ENCODE measurements around the gene DLG1.

The DLG1 gene

DNA sequence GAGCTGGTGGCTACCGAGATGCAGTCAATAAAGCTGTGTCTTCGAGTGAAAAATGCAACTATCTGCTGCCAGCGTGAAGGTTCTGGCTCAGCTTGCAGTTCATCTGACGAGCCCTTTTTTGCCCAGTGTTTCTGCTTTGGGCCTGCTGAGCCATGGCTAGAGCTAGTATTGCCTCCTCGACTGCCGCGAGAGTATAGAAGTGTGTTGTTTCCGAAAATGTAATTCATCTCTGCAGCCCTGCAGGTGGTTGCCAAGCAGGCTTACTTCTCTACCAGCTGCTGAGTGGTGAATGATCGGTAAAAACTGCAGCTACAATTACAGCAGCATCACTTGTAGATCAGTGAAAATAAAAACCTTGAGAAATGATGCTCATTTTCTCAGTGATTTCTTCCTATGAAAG lies 114.8 kb downstream of the DLG1 start:
- Histone ChIP-seq H3K27ac (ENCODE audit: low read length) (no peak overlapping the region), H3K4me1 (ENCODE audit: control insufficient read depth, insufficient read depth, low read length) (no peaks in the 10 kb centered on the region; the same call in 1 of the 2 replicates), H3K27me3 (ENCODE audit: control insufficient read depth, insufficient read depth, low read length) (no peaks in the 10 kb centered on the region), H3K9me3 (ENCODE audit: control insufficient read depth, insufficient read depth, low read length) (no peaks in the 10 kb centered on the region), H3K4me3 (ENCODE audit: low read length) (no peak overlapping the region), H3K36me3 (ENCODE audit: control insufficient read depth, insufficient read depth, low read length) (no peaks in the 10 kb centered on the region)
- no CpG with 5 or more reads among the region's 9 CpGs for WGBS (ENCODE audit: insufficient coverage, insufficient read length)
- no peak for DNase-seq (ENCODE audit: low read depth, low spot score)

DNA sequence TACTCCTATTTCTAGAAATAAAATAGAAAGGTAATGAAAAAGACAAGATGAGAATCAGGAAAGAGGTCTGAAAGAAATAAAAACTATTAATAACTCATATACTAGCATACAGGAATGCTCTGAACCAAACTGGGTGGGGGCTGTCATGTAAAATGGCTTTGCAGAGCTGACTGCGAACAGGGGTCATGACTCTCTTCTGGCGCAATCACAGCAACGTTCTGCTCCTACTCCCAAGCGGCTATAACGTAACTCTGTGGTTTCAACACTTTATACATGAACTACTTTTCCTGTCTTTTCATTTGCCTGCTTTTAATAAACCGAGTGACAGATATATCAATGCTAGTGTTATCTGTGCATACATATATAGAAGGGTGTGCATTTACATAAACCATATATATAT lies 116.7 kb downstream of the DLG1 start:
- WGBS (ENCODE audit: insufficient coverage, insufficient read length): no CpG with 5 or more reads among the region's 6 CpGs
- Histone ChIP-seq H3K4me3 (ENCODE audit: low read length) (no peak overlapping the region), H3K27me3 (ENCODE audit: control insufficient read depth, insufficient read depth, low read length) (no peaks in the 10 kb centered on the region), H3K9me3 (ENCODE audit: control insufficient read depth, insufficient read depth, low read length) (no peaks in the 10 kb centered on the region), H3K27ac (ENCODE audit: low read length) (no peak overlapping the region), H3K36me3 (ENCODE audit: control insufficient read depth, insufficient read depth, low read length) (no peaks in the 10 kb centered on the region), H3K4me1 (ENCODE audit: control insufficient read depth, insufficient read depth, low read length) (no peaks in the 10 kb centered on the region; the same call in 1 of the 2 replicates)
- DNase-seq (ENCODE audit: low read depth, low spot score): no peak

DNA sequence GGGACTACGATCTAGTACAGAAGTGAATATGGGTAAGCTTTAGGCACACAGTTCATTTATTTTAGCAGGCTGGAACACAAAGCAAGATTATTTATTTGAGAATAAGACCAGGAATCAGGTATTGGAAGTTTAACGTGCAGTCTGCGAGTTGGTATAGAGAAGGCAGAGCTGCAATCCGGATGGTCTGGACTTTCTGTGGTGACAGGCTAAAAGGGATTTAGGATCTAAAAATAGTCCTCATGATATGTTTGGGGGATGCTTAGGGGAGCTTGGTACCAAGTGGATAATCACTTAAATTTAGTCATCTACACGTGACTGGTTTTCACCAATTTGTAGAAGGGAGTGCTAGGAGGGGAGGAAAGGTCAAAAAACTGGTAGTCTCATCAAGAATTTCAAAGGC lies 119.4 kb downstream of the DLG1 start:
- no CpG with 5 or more reads among the region's 5 CpGs for WGBS (ENCODE audit: insufficient coverage, insufficient read length)
- H3K4me3 ChIP-seq (ENCODE audit: low read length): no peak overlapping the region
- no peaks in the 10 kb centered on the region; the same call in 1 of the 2 replicates for H3K4me1 ChIP-seq (ENCODE audit: control insufficient read depth, insufficient read depth, low read length)
- H3K27me3 ChIP-seq (ENCODE audit: control insufficient read depth, insufficient read depth, low read length): no peaks in the 10 kb centered on the region
- no peaks in the 10 kb centered on the region for H3K36me3 ChIP-seq (ENCODE audit: control insufficient read depth, insufficient read depth, low read length)
- no peak overlapping the region for H3K27ac ChIP-seq (ENCODE audit: low read length)
- DNase-seq (ENCODE audit: low read depth, low spot score): no peak
- H3K9me3 ChIP-seq (ENCODE audit: control insufficient read depth, insufficient read depth, low read length): no peaks in the 10 kb centered on the region

DNA sequence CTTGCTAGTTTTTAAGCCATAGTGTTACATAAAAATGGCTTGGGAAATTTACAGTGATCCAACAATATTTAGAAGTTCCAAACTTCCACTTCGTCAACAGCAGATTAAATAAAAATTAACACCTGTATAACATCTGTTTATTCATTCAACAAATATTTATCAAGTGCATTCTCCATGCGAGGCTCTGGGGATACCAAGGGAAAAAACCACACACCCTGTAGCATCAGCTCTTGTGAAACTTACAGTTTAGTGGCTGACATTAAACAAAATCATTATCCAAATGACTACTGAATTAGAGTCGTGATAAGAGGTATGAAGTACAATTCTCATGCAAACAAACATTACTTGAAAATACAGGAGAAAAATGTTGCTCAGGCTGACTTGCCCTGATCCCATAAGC lies 122.9 kb downstream of the DLG1 start:
- H3K4me3 ChIP-seq (ENCODE audit: low read length): no peak overlapping the region
- no peak overlapping the region for H3K27ac ChIP-seq (ENCODE audit: low read length)
- no peaks in the 10 kb centered on the region; the same call in 1 of the 2 replicates for H3K9me3 ChIP-seq (ENCODE audit: control insufficient read depth, insufficient read depth, low read length)
- no CpG with 5 or more reads among the region's 3 CpGs for WGBS (ENCODE audit: insufficient coverage, insufficient read length)
- no peaks in the 10 kb centered on the region for H3K36me3 ChIP-seq (ENCODE audit: control insufficient read depth, insufficient read depth, low read length)
- no peaks in the 10 kb centered on the region for H3K27me3 ChIP-seq (ENCODE audit: control insufficient read depth, insufficient read depth, low read length)
- DNase-seq (ENCODE audit: low read depth, low spot score): no peak
- H3K4me1 ChIP-seq (ENCODE audit: control insufficient read depth, insufficient read depth, low read length): no peaks in the 10 kb centered on the region; the same call in 1 of the 2 replicates

DNA sequence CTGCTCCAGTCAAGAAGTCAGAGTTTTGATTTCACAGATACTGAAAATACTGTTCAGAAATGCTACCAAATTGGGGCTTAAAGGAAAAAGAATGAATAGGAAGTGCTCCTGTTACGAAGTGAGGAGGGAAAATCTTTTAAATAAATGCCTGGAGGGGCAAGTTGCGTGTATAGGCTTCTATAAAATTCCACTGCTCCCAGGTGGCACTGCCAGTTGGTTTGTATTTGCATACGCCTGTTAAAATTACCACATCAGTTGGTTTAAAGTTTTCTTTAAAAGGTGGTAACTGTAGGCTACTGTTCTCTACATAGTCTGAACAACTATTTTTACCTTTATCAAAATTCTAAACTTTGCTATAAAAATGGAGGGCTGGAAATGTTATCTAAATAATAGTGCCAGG lies 123.5 kb downstream of the DLG1 start:
- no peaks in the 10 kb centered on the region for H3K27me3 ChIP-seq (ENCODE audit: control insufficient read depth, insufficient read depth, low read length)
- no peak overlapping the region for H3K4me3 ChIP-seq (ENCODE audit: low read length)
- no CpG with 5 or more reads among the region's 3 CpGs for WGBS (ENCODE audit: insufficient coverage, insufficient read length)
- H3K27ac ChIP-seq (ENCODE audit: low read length): no peak overlapping the region
- no peak for DNase-seq (ENCODE audit: low read depth, low spot score)
- H3K36me3 ChIP-seq (ENCODE audit: control insufficient read depth, insufficient read depth, low read length): no peaks in the 10 kb centered on the region
- H3K9me3 ChIP-seq (ENCODE audit: control insufficient read depth, insufficient read depth, low read length): no peaks in the 10 kb centered on the region; the same call in 1 of the 2 replicates
- H3K4me1 ChIP-seq (ENCODE audit: control insufficient read depth, insufficient read depth, low read length): no peaks in the 10 kb centered on the region; the same call in 1 of the 2 replicates

DNA sequence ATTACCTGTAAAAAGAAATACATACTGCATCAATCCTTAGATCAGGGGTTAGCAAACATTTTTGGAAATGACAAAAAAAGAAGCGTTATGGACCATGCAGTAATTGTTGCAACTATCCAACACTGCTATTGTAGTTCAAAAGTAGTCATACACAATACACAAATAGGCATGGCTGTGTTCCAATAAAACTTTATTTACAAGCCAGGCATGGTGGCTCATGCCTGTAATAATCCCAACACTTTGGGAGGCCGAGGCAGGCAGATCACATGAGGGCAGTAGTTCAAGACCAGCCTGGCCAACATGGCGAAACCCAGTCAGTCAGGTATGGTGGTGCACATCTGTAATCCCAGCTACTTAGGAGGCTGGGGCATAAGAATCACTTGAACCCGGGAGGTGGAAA lies 124.8 kb downstream of the DLG1 start:
- Histone ChIP-seq H3K4me3 (ENCODE audit: low read length) (no peak overlapping the region), H3K9me3 (ENCODE audit: control insufficient read depth, insufficient read depth, low read length) (no peaks in the 10 kb centered on the region; the same call in 1 of the 2 replicates), H3K36me3 (ENCODE audit: control insufficient read depth, insufficient read depth, low read length) (no peaks in the 10 kb centered on the region), H3K27me3 (ENCODE audit: control insufficient read depth, insufficient read depth, low read length) (no peaks in the 10 kb centered on the region), H3K4me1 (ENCODE audit: control insufficient read depth, insufficient read depth, low read length) (no peaks in the 10 kb centered on the region; the same call in 1 of the 2 replicates), H3K27ac (ENCODE audit: low read length) (no peak overlapping the region)
- WGBS (ENCODE audit: insufficient coverage, insufficient read length): no CpG with 5 or more reads among the region's 4 CpGs
- DNase-seq (ENCODE audit: low read depth, low spot score): no peak

DNA sequence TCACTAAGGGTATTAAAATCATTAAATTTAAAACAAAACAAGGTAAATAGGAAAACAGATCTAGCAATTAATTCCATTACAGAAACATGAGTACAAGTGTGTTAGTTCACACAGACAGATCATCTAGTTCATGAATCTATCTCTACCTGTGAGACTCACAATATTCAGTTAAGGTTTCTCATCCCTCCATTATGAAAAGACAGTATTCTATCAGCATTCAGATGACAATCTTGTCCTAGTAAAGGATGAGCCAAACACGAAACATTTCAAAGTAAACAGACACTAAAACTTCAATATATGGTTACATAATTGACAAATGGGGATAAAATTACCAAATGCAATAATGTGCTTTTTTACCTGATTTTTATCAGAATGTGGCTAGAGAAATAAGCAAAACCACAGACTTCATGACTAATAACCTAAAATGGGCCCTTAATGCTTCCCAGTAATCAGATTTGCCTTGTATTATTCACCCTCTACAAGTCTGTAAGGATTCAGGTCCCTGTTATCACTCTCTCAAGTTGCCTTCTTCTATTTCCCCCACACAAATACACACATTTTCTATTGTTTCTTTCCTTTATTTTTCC lies 126.8 kb downstream of the DLG1 start:
- Histone ChIP-seq H3K4me3 (ENCODE audit: low read length) (no peak overlapping the region), H3K27ac (ENCODE audit: low read length) (no peak overlapping the region), H3K4me1 (ENCODE audit: control insufficient read depth, insufficient read depth, low read length) (no peaks in the 10 kb centered on the region; the same call in 1 of the 2 replicates), H3K27me3 (ENCODE audit: control insufficient read depth, insufficient read depth, low read length) (no peaks in the 10 kb centered on the region), H3K36me3 (ENCODE audit: control insufficient read depth, insufficient read depth, low read length) (no peaks in the 10 kb centered on the region), H3K9me3 (ENCODE audit: control insufficient read depth, insufficient read depth, low read length) (no peaks in the 10 kb centered on the region; the same call in 1 of the 2 replicates)
- WGBS (ENCODE audit: insufficient coverage, insufficient read length): no CpG with 5 or more reads among the region's 1 CpG
- no peak for DNase-seq (ENCODE audit: low read depth, low spot score)

DNA sequence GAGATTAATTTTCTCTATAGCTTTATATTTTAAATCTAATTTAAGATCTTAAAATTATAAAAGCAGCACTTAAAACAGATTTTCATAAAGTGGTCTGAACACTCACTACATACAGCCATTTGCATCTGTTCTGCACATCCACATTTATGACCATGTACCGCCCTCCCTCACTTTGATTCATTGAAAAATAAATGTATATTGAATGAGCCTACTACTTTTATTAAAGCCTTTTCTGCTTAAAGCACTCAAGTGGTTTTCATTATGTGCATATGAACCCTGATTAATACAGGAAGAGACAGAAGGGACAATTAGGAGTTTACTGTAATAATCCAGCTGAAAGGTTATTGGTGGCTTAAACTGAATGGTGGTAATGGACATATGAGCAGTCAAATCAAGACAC lies 129.4 kb downstream of the DLG1 start:
- no CpG with 5 or more reads among the region's 1 CpG for WGBS (ENCODE audit: insufficient coverage, insufficient read length)
- Histone ChIP-seq H3K27ac (ENCODE audit: low read length) (no peak overlapping the region), H3K27me3 (ENCODE audit: control insufficient read depth, insufficient read depth, low read length) (no peaks in the 10 kb centered on the region), H3K4me3 (ENCODE audit: low read length) (no peak overlapping the region), H3K4me1 (ENCODE audit: control insufficient read depth, insufficient read depth, low read length) (no peaks in the 10 kb centered on the region), H3K9me3 (ENCODE audit: control insufficient read depth, insufficient read depth, low read length) (no peaks in the 10 kb centered on the region; the same call in 1 of the 2 replicates), H3K36me3 (ENCODE audit: control insufficient read depth, insufficient read depth, low read length) (no peaks in the 10 kb centered on the region)
- no peak for DNase-seq (ENCODE audit: low read depth, low spot score)

DNA sequence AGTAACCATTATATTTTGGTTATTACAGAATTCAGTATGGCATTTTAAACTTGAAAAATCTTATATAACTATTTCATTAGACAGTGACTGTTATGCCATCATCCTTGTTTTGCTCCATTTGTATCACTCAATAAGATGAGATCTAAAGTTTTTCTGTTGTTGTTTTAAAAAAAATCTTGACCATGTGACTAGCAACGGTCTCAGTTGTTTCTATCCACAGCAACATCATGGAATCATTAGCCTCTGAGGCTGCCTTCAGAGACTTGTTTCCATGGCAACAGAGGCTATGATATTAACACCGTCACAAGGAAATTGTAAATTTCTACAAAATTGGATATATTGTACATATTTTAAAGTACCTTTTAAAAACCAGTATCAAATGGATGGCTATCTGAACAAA lies 129.8 kb downstream of the DLG1 start:
- Histone ChIP-seq H3K4me3 (ENCODE audit: low read length) (no peak overlapping the region), H3K27me3 (ENCODE audit: control insufficient read depth, insufficient read depth, low read length) (no peaks in the 10 kb centered on the region), H3K9me3 (ENCODE audit: control insufficient read depth, insufficient read depth, low read length) (no peaks in the 10 kb centered on the region), H3K36me3 (ENCODE audit: control insufficient read depth, insufficient read depth, low read length) (no peaks in the 10 kb centered on the region), H3K4me1 (ENCODE audit: control insufficient read depth, insufficient read depth, low read length) (no peaks in the 10 kb centered on the region), H3K27ac (ENCODE audit: low read length) (no peak overlapping the region)
- WGBS (ENCODE audit: insufficient coverage, insufficient read length): no CpG with 5 or more reads among the region's 2 CpGs
- no peak for DNase-seq (ENCODE audit: low read depth, low spot score)

DNA sequence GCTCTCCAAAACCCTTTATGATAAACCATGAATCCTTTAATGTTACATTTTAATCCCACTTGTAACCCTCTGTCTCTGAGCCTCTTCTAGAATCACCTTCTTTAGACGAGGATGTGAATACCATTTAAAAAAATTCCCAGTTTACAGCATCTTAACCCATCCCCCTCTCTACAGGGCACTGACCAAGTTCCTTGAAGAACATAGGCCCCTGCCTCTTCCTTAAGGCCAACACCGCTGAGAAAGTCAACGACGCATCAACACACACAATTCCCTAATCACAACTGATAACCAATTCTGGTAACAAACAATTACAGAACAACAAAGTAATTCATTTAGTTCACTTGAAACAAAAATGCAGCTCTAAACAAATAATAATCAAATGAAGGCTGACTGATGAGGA lies 130.3 kb downstream of the DLG1 start:
- Histone ChIP-seq H3K36me3 (ENCODE audit: control insufficient read depth, insufficient read depth, low read length) (no peaks in the 10 kb centered on the region), H3K27ac (ENCODE audit: low read length) (no peak overlapping the region), H3K27me3 (ENCODE audit: control insufficient read depth, insufficient read depth, low read length) (no peaks in the 10 kb centered on the region), H3K4me3 (ENCODE audit: low read length) (no peak overlapping the region), H3K4me1 (ENCODE audit: control insufficient read depth, insufficient read depth, low read length) (no peaks in the 10 kb centered on the region), H3K9me3 (ENCODE audit: control insufficient read depth, insufficient read depth, low read length) (no peaks in the 10 kb centered on the region)
- no CpG with 5 or more reads among the region's 4 CpGs for WGBS (ENCODE audit: insufficient coverage, insufficient read length)
- DNase-seq (ENCODE audit: low read depth, low spot score): no peak

DNA sequence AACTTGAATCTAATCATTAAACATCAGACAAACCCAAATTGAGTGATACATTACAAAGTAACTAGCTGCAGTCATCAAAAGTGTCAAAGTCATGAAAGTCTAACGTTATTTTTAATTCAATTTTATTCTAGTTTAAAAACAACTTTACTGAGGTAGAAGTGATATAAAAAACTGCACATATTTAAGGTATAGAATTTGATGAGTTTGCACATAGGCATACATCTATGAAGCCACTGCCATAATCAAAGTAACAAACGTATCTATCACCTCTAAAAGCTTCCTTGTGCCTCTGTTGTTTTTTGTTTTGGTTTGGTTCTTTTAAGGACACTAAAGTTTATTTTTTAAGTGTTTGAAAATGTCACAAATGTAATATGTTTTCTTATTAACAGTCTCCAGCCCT lies 130.9 kb downstream of the DLG1 start:
- H3K36me3 ChIP-seq (ENCODE audit: control insufficient read depth, insufficient read depth, low read length): no peaks in the 10 kb centered on the region
- no peaks in the 10 kb centered on the region for H3K27me3 ChIP-seq (ENCODE audit: control insufficient read depth, insufficient read depth, low read length)
- no peak overlapping the region for H3K4me3 ChIP-seq (ENCODE audit: low read length)
- H3K9me3 ChIP-seq (ENCODE audit: control insufficient read depth, insufficient read depth, low read length): no peaks in the 10 kb centered on the region
- H3K27ac ChIP-seq (ENCODE audit: low read length): no peak overlapping the region
- no peaks in the 10 kb centered on the region for H3K4me1 ChIP-seq (ENCODE audit: control insufficient read depth, insufficient read depth, low read length)
- no CpG with 5 or more reads among the region's 2 CpGs for WGBS (ENCODE audit: insufficient coverage, insufficient read length)
- DNase-seq (ENCODE audit: low read depth, low spot score): no peak
